Measurements from ENCODE around the gene LRBA.

Gene LRBA

GRCh38 chr4:150357829-150358228 is 657.3 kb downstream of the LRBA start:
- DNase-seq (ENCODE audit: low spot score), result no peak
- in situ Hi-C loops (cut with MboI; ENCODE audit: low pct_unique_long_range_greater_than_20kb, low sequenced_read_pairs, unreplicated experiment), result no loop called here
- no peak for TF ChIP-seq CTCF (IDR thresholded peaks at IDR 0.05; ENCODE audit: extremely low read depth, insufficient read depth, missing control alignments)

- DNase-seq (ENCODE audit: low spot score), result no peak
- in situ Hi-C loops (cut with MboI; ENCODE audit: low pct_unique_long_range_greater_than_20kb, low sequenced_read_pairs, unreplicated experiment), result no loop called here
These were observed 659.1 kb downstream of the LRBA start for GRCh38 chr4:150355858-150356455.

GRCh38 chr4:150355418-150355817 is 659.7 kb downstream of the LRBA start:
- in situ Hi-C loops (cut with MboI; ENCODE audit: low pct_unique_long_range_greater_than_20kb, low sequenced_read_pairs, unreplicated experiment), result no loop called here
- no peak for DNase-seq (ENCODE audit: low spot score)
- TF ChIP-seq CTCF (IDR thresholded peaks at IDR 0.05; ENCODE audit: extremely low read depth, insufficient read depth, missing control alignments), result no peak

More at GRCh38 chr4:150355858-150356455, 659.1 kb downstream of the LRBA start:
- TF ChIP-seq CTCF (IDR thresholded peaks at IDR 0.05; ENCODE audit: extremely low read depth, insufficient read depth, missing control alignments), result no peak

- no peak for TF ChIP-seq CTCF (IDR thresholded peaks at IDR 0.05; ENCODE audit: extremely low read depth, insufficient read depth, missing control alignments)
- DNase-seq (ENCODE audit: low spot score), result no peak
- in situ Hi-C loops (cut with MboI; ENCODE audit: low pct_unique_long_range_greater_than_20kb, low sequenced_read_pairs, unreplicated experiment), result no loop called here
These were observed 660.8 kb downstream of the LRBA start for GRCh38 chr4:150354214-150354796.

GRCh38 chr4:150348079-150348478 is 667.0 kb downstream of the LRBA start:
- TF ChIP-seq CTCF (IDR thresholded peaks at IDR 0.05; ENCODE audit: extremely low read depth, insufficient read depth, missing control alignments), result no peak
- DNase-seq (ENCODE audit: low spot score), result no peak
- in situ Hi-C loops (cut with MboI; ENCODE audit: low pct_unique_long_range_greater_than_20kb, low sequenced_read_pairs, unreplicated experiment), result no loop called here

- TF ChIP-seq CTCF (IDR thresholded peaks at IDR 0.05; ENCODE audit: extremely low read depth, insufficient read depth, missing control alignments), result no peak
- in situ Hi-C loops (cut with MboI; ENCODE audit: low pct_unique_long_range_greater_than_20kb, low sequenced_read_pairs, unreplicated experiment), result no loop called here
- DNase-seq (ENCODE audit: low spot score), result no peak
These were observed 669.8 kb downstream of the LRBA start for GRCh38 chr4:150345207-150345744.

Data from GM13977 (cell line).